Stomach (tissue), 4 donors: ENCODE measurements around the gene RNF151.

Experiments used
- POLR2A ChIP-seq, 4 donors: fragments of 450-650 bp; IDR thresholded peaks; one replicate each; pipeline ENCODE4 v1.6.1; 2016; ENCODE audit warnings: antibody characterized with exemption in 4 of 4, control low read depth in 2 of 4, mild to moderate bottlenecking in 1 of 4, moderate library complexity in 1 of 4
- POLR2AphosphoS5 ChIP-seq, 3 donors: sonication (generic); formaldehyde crosslinking; IDR thresholded peaks; one replicate each; pipeline ENCODE4 v1.6.1; 2016; ENCODE audit warnings: antibody characterized with exemption in 3 of 3
- TF ChIP-seq, protein P1 (sequence below), 7 experiments: fragments of 450-650 bp in 4 of 7; fragments of 200-600 bp in 3 of 7; sonication (generic) in 3 of 7; IDR thresholded peaks; one replicate each; pipeline ENCODE4 v1.5.1; 2016 to 2019; ENCODE audit warnings: antibody characterized with exemption in 7 of 7, control low read depth in 2 of 7, mild to moderate bottlenecking in 1 of 7

DNA sequence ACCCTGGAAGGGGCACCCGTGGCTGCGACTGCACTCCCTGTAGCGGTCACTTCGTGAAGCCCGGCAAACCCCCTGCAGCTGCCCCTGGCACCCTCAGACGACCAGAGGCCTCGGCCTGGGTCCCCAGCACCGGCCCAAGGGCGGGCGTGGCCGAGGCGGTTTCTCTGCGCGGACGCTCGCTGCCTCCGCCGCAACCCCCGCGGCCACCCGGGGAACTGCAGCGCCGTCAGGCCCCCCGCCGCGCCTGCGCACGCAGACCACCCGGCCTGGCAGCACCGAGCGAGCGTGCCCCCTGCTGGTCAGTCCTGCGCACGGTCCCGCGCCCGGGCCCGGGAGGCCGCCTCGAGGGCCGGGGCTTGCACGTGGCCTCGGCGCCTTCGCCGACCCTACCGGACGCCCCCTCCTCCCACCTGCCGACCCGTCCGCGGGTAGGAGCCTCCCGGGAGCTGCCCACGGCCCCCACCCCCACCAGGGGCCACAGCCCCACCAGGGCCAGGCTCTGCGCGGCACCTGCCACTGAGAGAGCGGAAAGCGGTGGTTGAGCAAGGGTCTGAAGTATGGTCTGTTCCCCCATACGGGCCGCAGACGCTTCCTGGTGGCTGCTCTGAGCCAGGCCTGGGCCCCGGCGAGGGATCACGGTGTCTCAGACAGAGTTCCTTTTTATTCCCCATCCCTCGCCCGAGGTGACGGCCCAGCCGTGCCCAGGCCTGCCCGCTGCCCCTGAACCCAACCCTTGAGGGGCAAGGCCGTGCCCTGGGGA is 36.9 kb upstream of the RNF151 start:
- TF ChIP-seq, protein P1, sequence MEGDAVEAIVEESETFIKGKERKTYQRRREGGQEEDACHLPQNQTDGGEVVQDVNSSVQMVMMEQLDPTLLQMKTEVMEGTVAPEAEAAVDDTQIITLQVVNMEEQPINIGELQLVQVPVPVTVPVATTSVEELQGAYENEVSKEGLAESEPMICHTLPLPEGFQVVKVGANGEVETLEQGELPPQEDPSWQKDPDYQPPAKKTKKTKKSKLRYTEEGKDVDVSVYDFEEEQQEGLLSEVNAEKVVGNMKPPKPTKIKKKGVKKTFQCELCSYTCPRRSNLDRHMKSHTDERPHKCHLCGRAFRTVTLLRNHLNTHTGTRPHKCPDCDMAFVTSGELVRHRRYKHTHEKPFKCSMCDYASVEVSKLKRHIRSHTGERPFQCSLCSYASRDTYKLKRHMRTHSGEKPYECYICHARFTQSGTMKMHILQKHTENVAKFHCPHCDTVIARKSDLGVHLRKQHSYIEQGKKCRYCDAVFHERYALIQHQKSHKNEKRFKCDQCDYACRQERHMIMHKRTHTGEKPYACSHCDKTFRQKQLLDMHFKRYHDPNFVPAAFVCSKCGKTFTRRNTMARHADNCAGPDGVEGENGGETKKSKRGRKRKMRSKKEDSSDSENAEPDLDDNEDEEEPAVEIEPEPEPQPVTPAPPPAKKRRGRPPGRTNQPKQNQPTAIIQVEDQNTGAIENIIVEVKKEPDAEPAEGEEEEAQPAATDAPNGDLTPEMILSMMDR (IDR thresholded peaks at IDR 0.05), result peak in 5 of 7 experiments; percentile 73 to 100 (median 100)
- peak in 2 of 3 donors; percentile 24 to 79 for TF ChIP-seq POLR2AphosphoS5 (IDR thresholded peaks at IDR 0.05)
- TF ChIP-seq POLR2A (IDR thresholded peaks at IDR 0.05), result no peak
